GM12864 (cell line): Measurements from ENCODE around the gene PTPRD.
"Not testable (repeated sequence)": the region's sequence is repeated elsewhere in the genome, so short reads cannot be mapped to it uniquely, and the experiment has no call there.

Experiments used
- DNase-seq: peaks from one replicate; pipeline ENCODE4 v3.0.0-alpha.2; 2011; ENCODE audit warnings: low read depth
- H3K4me3 ChIP-seq: 2 replicates; pipeline ENCODE4 v1.5.1; 2011; ENCODE audit warnings: mild to moderate bottlenecking, low read depth, low read length, control low read depth
- CTCF ChIP-seq: IDR thresholded peaks from 2 replicates; pipeline ENCODE4 v1.5.1; 2011; ENCODE audit warnings: low read depth, mild to moderate bottlenecking, moderate library complexity, low read length, control low read depth, inconsistent platforms; ENCODE audit errors: missing control alignments

PTPRD gene

GRCh38 chr9:9100070-9100469, 1512.7 kb downstream of the PTPRD start:
- no peak for TF ChIP-seq CTCF

GRCh38 chr9:9099646-9100045, 1513.2 kb downstream of the PTPRD start:
- DNase-seq: no peak
- no peak for TF ChIP-seq CTCF
- no peak overlapping the region for H3K4me3 ChIP-seq

More at GRCh38 chr9:9100070-9100469, 1512.7 kb downstream of the PTPRD start:
- no peak overlapping the region for H3K4me3 ChIP-seq
- no peak for DNase-seq

DNA sequence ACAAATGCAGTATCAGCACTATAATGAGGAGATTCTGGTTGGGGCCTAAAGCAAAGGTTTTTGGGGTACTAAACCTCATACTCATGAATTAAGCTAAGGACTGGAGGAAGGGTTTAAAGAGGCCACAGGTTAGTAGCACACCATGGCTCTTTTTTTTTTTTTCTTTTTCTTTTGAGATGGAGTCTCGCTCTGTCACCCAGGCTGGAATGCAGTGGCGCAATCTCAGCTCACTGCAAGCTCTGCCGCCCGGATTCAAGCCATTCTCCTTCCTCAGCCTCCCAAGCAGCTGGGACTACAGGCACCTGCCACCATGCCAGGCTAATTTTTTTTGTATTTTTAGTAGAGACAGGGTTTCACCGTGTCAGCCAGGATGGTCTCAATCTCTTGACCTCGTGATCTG, 1515.5 kb downstream of the PTPRD start:
- H3K4me3 ChIP-seq, DNase-seq: not testable (repeated sequence)

- no peak overlapping the region for H3K4me3 ChIP-seq
- no peak for TF ChIP-seq CTCF
- DNase-seq: no peak
Observed at GRCh38 chr9:9091387-9091786, 1521.4 kb downstream of the PTPRD start.

DNA sequence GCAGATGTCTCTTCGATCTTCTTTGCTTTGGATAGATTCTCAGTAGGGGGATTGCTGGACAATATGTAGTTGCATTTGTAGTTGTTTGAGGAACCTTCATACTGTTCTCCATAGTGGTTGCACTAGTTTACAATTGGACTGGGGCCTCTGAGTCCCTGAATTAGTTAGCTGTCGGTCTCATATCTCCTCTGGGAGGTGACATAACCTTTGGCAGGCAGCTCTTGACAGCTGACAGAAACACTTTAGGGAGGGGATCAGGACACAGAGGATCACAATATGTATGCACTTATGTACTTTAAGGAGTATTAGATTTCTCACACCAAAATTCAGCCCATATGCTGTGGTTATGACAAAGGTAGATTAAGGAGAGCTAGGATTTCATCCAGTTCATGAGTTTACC, 1533.3 kb downstream of the PTPRD start:
- no peak for DNase-seq
- TF ChIP-seq CTCF: no peak
- no peak overlapping the region for H3K4me3 ChIP-seq

- no peak overlapping the region for H3K4me3 ChIP-seq
- no peak for DNase-seq
- TF ChIP-seq CTCF: no peak
Observed at GRCh38 chr9:9078301-9078700, 1534.5 kb downstream of the PTPRD start.

DNA sequence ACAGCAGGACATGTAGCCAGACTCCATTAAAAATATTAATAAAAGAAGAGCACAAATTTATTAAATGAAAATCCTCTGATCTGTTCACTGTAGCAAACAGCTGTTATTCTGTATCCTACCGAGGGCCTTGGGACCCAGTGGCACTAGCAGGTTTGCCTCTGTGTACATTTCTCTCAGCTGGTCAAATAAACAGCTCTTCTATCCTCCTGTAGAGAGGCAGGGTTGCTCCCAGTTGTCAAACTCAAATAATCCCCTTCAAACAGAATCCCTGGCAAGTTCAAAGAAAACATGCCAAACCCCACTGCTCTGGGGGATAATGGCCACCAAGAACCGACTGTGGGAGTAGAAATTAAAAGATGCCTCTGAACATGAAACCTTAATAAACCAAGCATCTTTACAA, 1551.2 kb downstream of the PTPRD start:
- DNase-seq: no peak
- H3K4me3 ChIP-seq: no peak overlapping the region
- TF ChIP-seq CTCF: no peak
